ENCODE data around the gene AKR1B15. TPM values are rescaled to one million over a fixed set of nuclear protein-coding genes. Genes with fewer than 3 reads are reported as not detected.
A peak's percentile ranks its signal among the peaks of the same experiment; 100 is the strongest.
"Not testable (repeated sequence)": the region's sequence is repeated elsewhere in the genome, so short reads cannot be mapped to it uniquely, and the experiment has no call there.

Gene AKR1B15
- not detected in 2 replicates for total RNA-seq (2014; rRNA removed; shearing (Covaris generic))
- polyA plus RNA-seq (2015; cell fraction: cytosol; rRNA removed): not detected in 2 replicates
- not detected in 2 replicates for polyA plus RNA-seq (2015; cell fraction: nucleus; rRNA removed)

DNA sequence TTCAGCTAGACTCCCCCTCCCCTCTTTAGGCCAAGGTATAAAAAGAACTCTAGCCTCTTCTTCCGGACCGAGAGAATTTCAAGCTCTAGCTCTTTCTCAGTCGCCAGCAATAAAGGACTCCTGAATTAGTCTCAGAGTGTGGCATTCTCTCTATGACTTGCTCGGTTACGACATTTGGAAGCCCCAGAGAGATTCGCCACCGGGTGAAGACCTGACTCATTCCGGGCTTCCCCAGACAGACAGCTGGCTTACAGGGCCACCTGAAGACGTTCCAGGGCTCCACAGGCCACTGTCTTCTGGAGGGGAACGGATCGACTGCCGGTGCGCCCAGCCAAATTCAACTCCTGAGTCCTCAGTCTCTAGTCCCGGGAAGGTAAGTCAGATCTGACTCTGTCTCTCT is at the start of gene AKR1B15:
AKR1B15 (plus strand) TSS at position 234 of the 400 bp plus-strand sequence. CDS start 15,510 bp downstream, outside the sequence.
- DNase-seq (ENCODE audit: low read depth): no peak

- no peak for DNase-seq (ENCODE audit: low read depth)
Observed at GRCh38 chr7:134500406-134500805, 48.5 kb upstream of the AKR1B15 start.

- no peak for DNase-seq (ENCODE audit: low read depth)
Observed at GRCh38 chr7:134500982-134501381, 47.9 kb upstream of the AKR1B15 start.

- DNase-seq (ENCODE audit: low read depth): no peak
Observed at GRCh38 chr7:134502463-134503371, 46.2 kb upstream of the AKR1B15 start.

DNA sequence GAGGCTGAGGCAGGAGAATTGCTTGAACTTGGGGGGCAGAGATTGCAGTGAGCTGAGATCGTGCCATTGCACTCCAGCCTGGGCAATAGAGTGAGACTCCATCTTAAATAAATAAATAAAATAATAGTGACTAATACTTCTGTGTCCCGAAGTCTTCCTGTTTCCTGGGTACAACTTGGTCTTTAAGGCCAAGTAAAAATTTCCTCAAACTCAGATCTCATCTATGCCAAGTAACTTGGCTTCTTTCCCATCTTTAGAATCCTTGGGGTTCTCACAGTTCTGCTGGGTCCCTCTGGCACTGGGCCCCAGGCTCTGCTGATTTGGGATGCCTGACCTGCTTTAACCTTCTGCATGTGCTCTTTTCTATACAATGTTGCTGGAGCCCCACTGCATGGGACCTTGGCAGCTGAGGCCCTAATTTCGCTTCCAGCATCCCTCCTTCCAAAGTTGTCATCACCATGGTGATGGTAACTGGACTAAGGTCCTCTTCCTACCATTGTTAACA is 44.2 kb upstream of the AKR1B15 start:
- DNase-seq (ENCODE audit: low read depth): no peak

DNA sequence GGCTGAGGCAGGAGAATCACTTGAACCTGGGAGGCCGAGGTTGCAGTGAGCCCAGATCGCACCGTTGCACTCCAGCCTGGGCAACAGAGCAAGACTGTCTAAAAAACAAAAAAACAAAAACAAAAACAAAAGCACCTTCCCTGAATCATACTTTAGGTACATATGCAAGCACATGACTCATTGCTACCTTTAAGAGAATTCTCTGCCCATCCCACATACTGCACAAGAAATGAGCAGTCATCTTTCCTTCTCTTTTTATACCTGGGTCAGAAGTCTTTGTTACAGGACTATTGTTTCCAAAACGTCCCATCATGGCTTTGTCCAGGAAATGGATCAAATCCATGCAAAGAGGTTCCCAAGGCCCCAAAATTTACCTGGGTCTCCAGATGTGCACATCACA is 43.1 kb upstream of the AKR1B15 start:
- no peak for DNase-seq (ENCODE audit: low read depth)

DNA sequence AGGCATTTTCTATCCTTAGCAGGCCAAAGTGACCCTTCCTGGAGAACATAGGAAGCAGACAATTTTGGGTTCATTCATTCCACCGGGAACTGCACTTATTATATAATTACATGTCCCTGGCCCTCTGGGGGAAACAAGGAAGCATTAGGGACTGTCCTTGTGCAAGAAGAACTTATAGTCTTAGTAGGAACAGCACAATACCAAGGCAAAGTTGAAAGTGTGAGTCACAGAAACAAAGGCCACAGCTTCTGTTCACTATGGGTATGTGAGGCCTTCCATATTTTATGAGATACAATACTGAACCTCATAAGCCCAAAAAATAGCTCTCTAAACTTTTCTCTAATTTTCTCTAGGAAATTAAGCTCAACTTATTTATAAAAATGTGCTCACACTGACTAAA is 39.9 kb upstream of the AKR1B15 start:
- no peak for DNase-seq (ENCODE audit: low read depth)

DNA sequence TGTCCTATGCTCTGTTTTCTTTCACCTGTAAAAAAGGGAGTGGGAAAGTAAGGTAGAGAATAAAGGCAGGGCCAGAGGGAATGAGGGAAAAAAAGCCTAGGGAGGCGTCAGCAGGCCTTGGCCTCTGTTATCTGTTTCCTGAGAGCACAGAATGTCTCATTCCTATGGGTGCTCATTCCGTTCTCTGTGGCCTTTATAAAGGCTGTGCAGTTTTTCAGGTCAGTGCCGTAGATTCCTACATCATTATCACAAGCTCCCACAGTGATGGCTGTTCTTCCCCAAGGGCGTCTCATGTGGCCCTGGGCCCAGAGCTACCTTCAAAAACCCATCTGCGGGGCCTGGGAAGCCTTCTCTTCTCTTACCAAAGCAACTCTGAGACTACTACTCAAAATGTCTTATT is 38.3 kb upstream of the AKR1B15 start:
- no peak for DNase-seq (ENCODE audit: low read depth)

GRCh38 chr7:134512271-134512670 is 36.6 kb upstream of the AKR1B15 start:
- DNase-seq (ENCODE audit: low read depth): no peak

DNA sequence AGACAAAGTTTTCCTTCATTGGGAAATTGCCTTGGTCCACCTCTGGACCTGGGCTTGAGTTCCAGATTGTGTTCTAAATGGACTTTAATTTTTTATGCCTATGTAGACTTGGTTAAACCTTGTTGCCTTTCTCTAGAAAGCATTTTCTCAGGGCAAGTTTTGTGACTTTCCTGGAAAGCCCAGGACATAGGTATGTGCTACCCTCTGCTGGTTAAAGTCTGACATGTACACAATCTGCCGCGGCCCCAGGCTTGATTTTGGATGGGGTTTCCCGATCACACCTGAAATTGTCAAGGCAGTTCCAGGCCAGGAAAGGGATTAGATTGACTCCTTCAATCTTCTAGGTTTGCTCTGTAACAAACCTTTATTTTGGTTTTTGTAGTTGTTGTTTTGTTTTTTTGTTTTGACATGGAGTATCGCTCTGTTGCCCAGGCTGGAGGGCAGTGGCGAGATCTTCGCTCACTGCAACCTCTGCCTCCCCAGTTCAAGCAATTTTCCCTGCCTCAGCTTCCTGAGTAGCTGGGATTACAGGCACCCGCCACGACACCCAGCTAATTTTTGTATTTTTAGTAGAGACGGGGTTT is 35.6 kb upstream of the AKR1B15 start:
- DNase-seq (ENCODE audit: low read depth): peak; percentile 46

GRCh38 chr7:134514106-134514505 is 34.8 kb upstream of the AKR1B15 start:
- DNase-seq (ENCODE audit: low read depth): no peak

DNA sequence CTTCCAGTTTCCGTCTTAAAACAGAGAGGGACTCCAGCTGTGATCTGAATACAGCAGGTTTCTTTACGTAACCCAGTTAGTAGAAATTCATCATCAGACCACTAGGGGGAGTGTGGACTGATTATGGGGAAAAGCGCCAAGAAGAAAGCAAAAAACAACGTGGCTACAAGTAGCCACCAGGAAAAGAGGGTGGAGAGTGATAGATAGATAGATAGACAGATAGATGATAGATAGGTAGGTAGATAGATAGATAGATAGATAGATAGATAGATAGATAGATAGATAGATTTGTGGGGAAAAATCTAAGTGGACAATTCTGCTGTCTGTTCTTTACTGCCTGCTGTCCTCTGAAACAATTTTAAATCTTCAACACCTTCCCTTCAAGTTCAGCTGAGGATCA is 34.2 kb upstream of the AKR1B15 start:
- peak; percentile 83 for DNase-seq (ENCODE audit: low read depth)

GRCh38 chr7:134515569-134516468 is 33.1 kb upstream of the AKR1B15 start:
- DNase-seq (ENCODE audit: low read depth): peak; percentile 92

DNA sequence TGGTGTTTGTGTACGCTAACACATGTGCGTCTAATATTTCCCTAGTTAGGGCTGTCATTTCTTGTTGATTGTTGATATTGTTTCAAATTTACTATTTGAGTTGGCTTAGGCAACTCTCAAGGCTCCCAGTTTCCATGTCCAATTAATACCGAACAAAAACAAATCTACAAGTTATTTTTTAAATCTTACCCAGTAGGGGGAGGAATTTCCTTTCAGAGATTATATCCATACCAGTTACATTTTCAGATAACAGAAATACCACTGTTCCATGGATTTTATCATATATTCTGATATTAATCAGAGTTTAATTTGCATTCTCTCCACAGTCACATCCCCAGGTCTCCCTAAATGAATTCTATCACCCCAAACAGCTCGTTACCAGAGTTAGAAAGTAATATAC is 28.8 kb upstream of the AKR1B15 start:
- DNase-seq (ENCODE audit: low read depth): no peak

DNA sequence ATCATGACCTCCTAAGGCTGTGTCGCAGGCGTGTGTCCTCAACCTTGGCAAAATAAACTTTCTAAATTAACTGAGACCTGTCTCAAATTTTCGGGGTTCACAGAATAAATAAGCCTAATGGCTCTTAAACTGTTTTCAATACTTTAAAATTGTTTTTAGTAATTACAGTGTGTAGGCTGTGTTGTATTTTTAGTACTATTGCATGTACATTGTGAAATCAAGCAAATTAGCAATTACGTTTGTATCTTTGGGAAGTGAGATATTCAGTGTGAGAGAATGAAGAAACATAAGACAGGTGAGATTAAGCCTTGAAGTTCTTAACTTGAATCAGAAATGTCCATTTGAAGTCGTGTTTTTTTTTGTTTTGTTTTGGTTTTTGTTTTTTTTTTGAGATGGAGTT is 26.3 kb upstream of the AKR1B15 start:
- DNase-seq (ENCODE audit: low read depth): no peak

GRCh38 chr7:134525449-134525848 is 23.5 kb upstream of the AKR1B15 start:
- DNase-seq (ENCODE audit: low read depth): not testable (repeated sequence)

- DNase-seq (ENCODE audit: low read depth): not testable (repeated sequence)
Observed at GRCh38 chr7:134526552-134527248, 22.2 kb upstream of the AKR1B15 start.

GRCh38 chr7:134527979-134528371 is 20.9 kb upstream of the AKR1B15 start:
- peak; percentile 59 for DNase-seq (ENCODE audit: low read depth)

DNA sequence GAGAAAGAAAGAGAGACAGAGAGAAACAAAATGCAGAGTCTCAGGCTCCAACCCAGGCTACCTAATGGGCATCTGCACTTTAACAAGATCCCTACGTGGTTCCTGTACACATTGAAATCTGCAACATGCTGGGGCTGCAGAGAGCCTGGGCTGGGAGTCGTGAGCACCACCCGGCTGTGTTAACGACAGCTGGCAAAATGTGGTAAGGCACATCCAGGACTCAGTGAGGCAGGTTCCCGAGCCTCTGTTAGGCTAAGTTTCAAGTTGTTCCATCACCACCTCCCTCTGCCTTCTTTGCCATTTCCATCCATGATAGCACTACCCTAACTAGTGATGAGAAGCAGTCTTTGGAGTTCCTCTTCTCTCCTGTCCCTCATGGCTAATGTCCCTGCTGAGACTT is 20.2 kb upstream of the AKR1B15 start:
- DNase-seq (ENCODE audit: low read depth): no peak

DNA sequence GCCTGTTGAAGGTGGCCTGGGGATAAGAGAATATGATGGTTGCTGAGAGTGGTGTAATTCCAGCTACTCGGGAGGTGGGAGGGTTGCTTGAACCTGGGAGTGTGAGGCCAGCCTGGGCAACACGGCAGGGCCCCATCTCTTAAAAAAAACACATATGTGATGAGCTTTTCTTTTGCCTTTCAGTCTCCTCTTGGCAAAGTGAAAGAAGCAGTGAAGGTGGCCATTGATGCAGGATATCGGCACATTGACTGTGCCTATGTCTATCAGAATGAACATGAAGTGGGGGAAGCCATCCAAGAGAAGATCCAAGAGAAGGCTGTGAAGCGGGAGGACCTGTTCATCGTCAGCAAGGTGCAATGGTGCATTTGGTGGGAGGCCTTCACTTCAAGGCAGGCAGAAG is 18.4 kb upstream of the AKR1B15 start:
- DNase-seq (ENCODE audit: low read depth): no peak

Measured in HT1080 (cell line).